GM18907 (cell line): Measurements from ENCODE around the gene INSIG1.

Experiments
- ATAC-seq: cut with Tn5 transposase; IDR thresholded peaks from one replicate; pipeline ENCODE4 v1.9.1; 2021; ENCODE audit warnings: mild to moderate bottlenecking, moderate library complexity; ENCODE audit not compliant: unreplicated experiment

Gene INSIG1

GRCh38 chr7:155324012-155324917 lies 26.6 kb downstream of the INSIG1 start:
- no peak for ATAC-seq

- ATAC-seq, result no peak
Measured at GRCh38 chr7:155324918-155325235, 27.2 kb downstream of the INSIG1 start.

GRCh38 chr7:155326385-155326784 lies 28.7 kb downstream of the INSIG1 start:
- no peak for ATAC-seq

GRCh38 chr7:155327590-155328320 lies 30.1 kb downstream of the INSIG1 start:
- ATAC-seq, result no peak

GRCh38 chr7:155329225-155329624 lies 31.5 kb downstream of the INSIG1 start:
- ATAC-seq, result no peak

GRCh38 chr7:155331396-155331795 lies 33.7 kb downstream of the INSIG1 start:
- ATAC-seq, result no peak

GRCh38 chr7:155333346-155334234 lies 35.9 kb downstream of the INSIG1 start:
- no peak for ATAC-seq

GRCh38 chr7:155336812-155337602 lies 39.3 kb downstream of the INSIG1 start:
- ATAC-seq, result no peak

GRCh38 chr7:155337946-155338631 lies 40.4 kb downstream of the INSIG1 start:
- ATAC-seq, result peak; percentile 8

GRCh38 chr7:155338632-155339320 lies 41.1 kb downstream of the INSIG1 start:
- peak; percentile 65 for ATAC-seq

GRCh38 chr7:155339474-155339873 lies 41.8 kb downstream of the INSIG1 start:
- no peak for ATAC-seq

- ATAC-seq, result no peak
Measured at GRCh38 chr7:155340071-155340531, 42.4 kb downstream of the INSIG1 start.

GRCh38 chr7:155340721-155341120 lies 43.0 kb downstream of the INSIG1 start:
- no peak for ATAC-seq

- no peak for ATAC-seq
Measured at GRCh38 chr7:155341463-155341983, 43.8 kb downstream of the INSIG1 start.

GRCh38 chr7:155342313-155342712 lies 44.6 kb downstream of the INSIG1 start:
- ATAC-seq, result no peak

GRCh38 chr7:155343150-155343549 lies 45.5 kb downstream of the INSIG1 start:
- no peak for ATAC-seq

- no peak for ATAC-seq
Measured at GRCh38 chr7:155343661-155344121, 46.0 kb downstream of the INSIG1 start.

GRCh38 chr7:155344270-155344617 lies 46.6 kb downstream of the INSIG1 start:
- peak; percentile 49 for ATAC-seq
